ENCODE measurements around the gene MPRIP. TPM values are rescaled to one million over a fixed set of nuclear protein-coding genes. Genes with fewer than 3 reads are reported as not detected.

MPRIP gene
- total RNA-seq, 1 donor from 2014 or later: 392 TPM

GRCh38 chr17:17114592-17115225, 72.5 kb downstream of the MPRIP start:
- TF ChIP-seq, protein P1, sequence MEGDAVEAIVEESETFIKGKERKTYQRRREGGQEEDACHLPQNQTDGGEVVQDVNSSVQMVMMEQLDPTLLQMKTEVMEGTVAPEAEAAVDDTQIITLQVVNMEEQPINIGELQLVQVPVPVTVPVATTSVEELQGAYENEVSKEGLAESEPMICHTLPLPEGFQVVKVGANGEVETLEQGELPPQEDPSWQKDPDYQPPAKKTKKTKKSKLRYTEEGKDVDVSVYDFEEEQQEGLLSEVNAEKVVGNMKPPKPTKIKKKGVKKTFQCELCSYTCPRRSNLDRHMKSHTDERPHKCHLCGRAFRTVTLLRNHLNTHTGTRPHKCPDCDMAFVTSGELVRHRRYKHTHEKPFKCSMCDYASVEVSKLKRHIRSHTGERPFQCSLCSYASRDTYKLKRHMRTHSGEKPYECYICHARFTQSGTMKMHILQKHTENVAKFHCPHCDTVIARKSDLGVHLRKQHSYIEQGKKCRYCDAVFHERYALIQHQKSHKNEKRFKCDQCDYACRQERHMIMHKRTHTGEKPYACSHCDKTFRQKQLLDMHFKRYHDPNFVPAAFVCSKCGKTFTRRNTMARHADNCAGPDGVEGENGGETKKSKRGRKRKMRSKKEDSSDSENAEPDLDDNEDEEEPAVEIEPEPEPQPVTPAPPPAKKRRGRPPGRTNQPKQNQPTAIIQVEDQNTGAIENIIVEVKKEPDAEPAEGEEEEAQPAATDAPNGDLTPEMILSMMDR (IDR thresholded peaks at IDR 0.05; ENCODE audit: unreplicated experiment): no peak

DNA sequence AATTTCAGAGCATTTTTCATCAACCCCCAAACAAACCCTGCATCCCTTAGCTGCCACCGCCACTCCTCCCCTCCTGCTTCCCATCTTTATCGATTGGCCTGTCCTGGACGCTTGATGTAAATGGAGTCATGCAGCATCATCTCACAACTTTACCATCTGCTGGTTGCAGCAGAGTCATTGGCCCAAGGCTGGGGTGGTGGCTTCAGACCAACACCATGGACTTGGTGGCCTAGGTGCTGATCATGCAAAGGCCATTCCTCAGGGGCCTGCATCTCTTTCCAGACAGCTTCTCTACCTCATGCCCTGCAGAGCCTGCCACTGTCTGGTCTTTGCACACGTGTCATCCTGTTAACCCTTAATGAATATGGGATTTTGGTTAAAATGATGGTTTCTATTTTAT, 73.4 kb downstream of the MPRIP start:
- H3K4me3 Mint-ChIP-seq (ENCODE audit: unreplicated experiment): no peak overlapping the region
- H3K4me1 Mint-ChIP-seq (ENCODE audit: unreplicated experiment): peaks cover 31% of the 10 kb centered on the region
- H3K27me3 Mint-ChIP-seq (ENCODE audit: unreplicated experiment): peaks cover 15% of the 10 kb centered on the region
- no peaks in the 10 kb centered on the region for H3K36me3 Mint-ChIP-seq (ENCODE audit: low read depth, unreplicated experiment)
- no peak overlapping the region for H3K27ac Mint-ChIP-seq (ENCODE audit: unreplicated experiment)
- DNase-seq (ENCODE audit: low spot score): no peak
- no peaks in the 10 kb centered on the region for H3K9me3 Mint-ChIP-seq (ENCODE audit: unreplicated experiment)
- TF ChIP-seq, protein P1 (IDR thresholded peaks at IDR 0.05; ENCODE audit: unreplicated experiment): no peak

More at GRCh38 chr17:17114592-17115225, 72.5 kb downstream of the MPRIP start:
- no peak overlapping the region for H3K27ac Mint-ChIP-seq (ENCODE audit: unreplicated experiment)
- peaks cover 23% of the 10 kb centered on the region for H3K4me1 Mint-ChIP-seq (ENCODE audit: unreplicated experiment)
- no peak overlapping the region for H3K4me3 Mint-ChIP-seq (ENCODE audit: unreplicated experiment)
- H3K9me3 Mint-ChIP-seq (ENCODE audit: unreplicated experiment): no peaks in the 10 kb centered on the region
- H3K27me3 Mint-ChIP-seq (ENCODE audit: unreplicated experiment): peaks cover 13% of the 10 kb centered on the region
- no peak for DNase-seq (ENCODE audit: low spot score)
- H3K36me3 Mint-ChIP-seq (ENCODE audit: low read depth, unreplicated experiment): peaks cover 4% of the 10 kb centered on the region

GRCh38 chr17:17116406-17116805, 74.1 kb downstream of the MPRIP start:
- DNase-seq (ENCODE audit: low spot score): no peak
- Mint-ChIP-seq H3K27me3 (ENCODE audit: unreplicated experiment) (peaks cover 16% of the 10 kb centered on the region), H3K4me3 (ENCODE audit: unreplicated experiment) (no peak overlapping the region), H3K36me3 (ENCODE audit: low read depth, unreplicated experiment) (no peaks in the 10 kb centered on the region), H3K27ac (ENCODE audit: unreplicated experiment) (no peak overlapping the region), H3K9me3 (ENCODE audit: unreplicated experiment) (no peaks in the 10 kb centered on the region), H3K4me1 (ENCODE audit: unreplicated experiment) (peaks cover 33% of the 10 kb centered on the region)
- TF ChIP-seq, protein P1 (IDR thresholded peaks at IDR 0.05; ENCODE audit: unreplicated experiment): no peak

- DNase-seq (ENCODE audit: low spot score): no peak
- TF ChIP-seq, protein P1 (IDR thresholded peaks at IDR 0.05; ENCODE audit: unreplicated experiment): no peak
- no peaks in the 10 kb centered on the region for H3K9me3 Mint-ChIP-seq (ENCODE audit: unreplicated experiment)
- peaks cover 16% of the 10 kb centered on the region for H3K27me3 Mint-ChIP-seq (ENCODE audit: unreplicated experiment)
- peaks cover 38% of the 10 kb centered on the region for H3K4me1 Mint-ChIP-seq (ENCODE audit: unreplicated experiment)
- no peaks in the 10 kb centered on the region for H3K36me3 Mint-ChIP-seq (ENCODE audit: low read depth, unreplicated experiment)
- no peak overlapping the region for H3K4me3 Mint-ChIP-seq (ENCODE audit: unreplicated experiment)
- H3K27ac Mint-ChIP-seq (ENCODE audit: unreplicated experiment): no peak overlapping the region
Observed at GRCh38 chr17:17117923-17118322, 75.7 kb downstream of the MPRIP start.

DNA sequence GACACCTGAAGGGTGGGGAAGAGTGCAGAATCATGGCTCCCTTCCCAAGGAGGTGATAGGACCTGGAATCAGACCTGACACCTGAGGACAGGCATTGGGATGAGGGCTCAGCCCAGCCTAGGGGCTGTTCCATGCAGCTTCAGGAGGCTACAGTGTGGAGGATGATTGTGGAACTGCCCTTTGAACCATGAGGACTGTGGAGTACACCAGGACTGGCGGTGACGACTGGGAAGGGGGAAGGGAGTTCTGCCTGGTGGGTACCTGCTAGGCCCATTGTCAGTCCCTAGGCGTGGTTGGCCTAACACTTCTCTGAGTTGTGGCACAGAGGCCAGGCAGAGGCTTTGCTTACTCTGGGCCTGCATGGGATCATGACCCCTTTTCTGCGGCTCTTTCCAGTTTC, 76.1 kb downstream of the MPRIP start:
- no peak overlapping the region for H3K4me3 Mint-ChIP-seq (ENCODE audit: unreplicated experiment)
- H3K9me3 Mint-ChIP-seq (ENCODE audit: unreplicated experiment): no peaks in the 10 kb centered on the region
- H3K36me3 Mint-ChIP-seq (ENCODE audit: low read depth, unreplicated experiment): no peaks in the 10 kb centered on the region
- no peak for DNase-seq (ENCODE audit: low spot score)
- H3K27ac Mint-ChIP-seq (ENCODE audit: unreplicated experiment): no peak overlapping the region
- TF ChIP-seq, protein P1 (IDR thresholded peaks at IDR 0.05; ENCODE audit: unreplicated experiment): no peak
- H3K27me3 Mint-ChIP-seq (ENCODE audit: unreplicated experiment): peaks cover 16% of the 10 kb centered on the region
- peaks cover 38% of the 10 kb centered on the region for H3K4me1 Mint-ChIP-seq (ENCODE audit: unreplicated experiment)
